Measurements from ENCODE around the gene LHFPL6.

DNA sequence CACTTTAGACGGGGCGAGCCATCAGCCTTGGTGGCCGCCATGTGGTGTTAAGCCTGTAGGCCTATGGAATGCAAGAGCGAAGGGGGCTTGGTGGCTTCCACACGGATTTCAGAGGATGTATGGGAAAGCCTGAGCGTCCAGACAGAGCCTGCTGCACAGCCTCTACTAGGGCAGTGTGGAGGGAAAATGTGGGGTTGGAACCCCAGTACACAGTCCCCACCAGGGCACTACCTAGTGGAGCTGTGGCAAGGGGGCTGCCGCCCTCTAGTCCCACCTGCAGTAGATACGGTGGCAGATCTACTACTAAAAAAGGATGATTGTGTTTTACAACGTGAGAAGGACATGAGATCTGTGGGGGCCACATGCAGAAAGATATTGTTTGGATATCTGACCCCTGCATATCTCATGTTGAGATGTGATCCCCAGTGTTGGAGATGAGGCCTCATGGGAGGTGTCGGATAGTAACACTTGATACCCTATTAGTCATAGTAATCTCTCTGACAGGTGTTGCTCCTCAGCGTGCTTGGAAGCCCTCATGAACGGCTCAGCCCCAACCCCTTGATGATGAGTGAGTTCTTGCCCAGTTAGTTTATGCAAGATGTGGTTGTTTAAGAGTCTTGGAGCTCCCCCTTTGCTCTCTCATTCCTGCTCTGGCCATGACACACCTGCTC lies 45.6 kb downstream of the LHFPL6 start:
- TF ChIP-seq, protein P1, sequence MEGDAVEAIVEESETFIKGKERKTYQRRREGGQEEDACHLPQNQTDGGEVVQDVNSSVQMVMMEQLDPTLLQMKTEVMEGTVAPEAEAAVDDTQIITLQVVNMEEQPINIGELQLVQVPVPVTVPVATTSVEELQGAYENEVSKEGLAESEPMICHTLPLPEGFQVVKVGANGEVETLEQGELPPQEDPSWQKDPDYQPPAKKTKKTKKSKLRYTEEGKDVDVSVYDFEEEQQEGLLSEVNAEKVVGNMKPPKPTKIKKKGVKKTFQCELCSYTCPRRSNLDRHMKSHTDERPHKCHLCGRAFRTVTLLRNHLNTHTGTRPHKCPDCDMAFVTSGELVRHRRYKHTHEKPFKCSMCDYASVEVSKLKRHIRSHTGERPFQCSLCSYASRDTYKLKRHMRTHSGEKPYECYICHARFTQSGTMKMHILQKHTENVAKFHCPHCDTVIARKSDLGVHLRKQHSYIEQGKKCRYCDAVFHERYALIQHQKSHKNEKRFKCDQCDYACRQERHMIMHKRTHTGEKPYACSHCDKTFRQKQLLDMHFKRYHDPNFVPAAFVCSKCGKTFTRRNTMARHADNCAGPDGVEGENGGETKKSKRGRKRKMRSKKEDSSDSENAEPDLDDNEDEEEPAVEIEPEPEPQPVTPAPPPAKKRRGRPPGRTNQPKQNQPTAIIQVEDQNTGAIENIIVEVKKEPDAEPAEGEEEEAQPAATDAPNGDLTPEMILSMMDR (IDR thresholded peaks at IDR 0.05): no peak
- no peak for TF ChIP-seq POLR2A (IDR thresholded peaks at IDR 0.05)
